GM12865 (cell line): Measurements from ENCODE around the gene HOXA5.

Experiments used
- DNase-seq: peaks from one replicate; pipeline ENCODE4 v3.0.0; 2010; ENCODE audit warnings: low read depth
- H3K4me3 ChIP-seq: 2 replicates; pipeline ENCODE4 v1.5.1; 2011; ENCODE audit warnings: mild to moderate bottlenecking, low read depth, low read length, control low read depth
- TF ChIP-seq, protein P1 (sequence below): IDR thresholded peaks from 2 replicates; pipeline ENCODE4 v1.5.1; 2011; ENCODE audit warnings: low read length, control low read depth, low read depth, inconsistent platforms; ENCODE audit not compliant: insufficient read depth; ENCODE audit errors: missing control alignments

HOXA5 gene

DNA sequence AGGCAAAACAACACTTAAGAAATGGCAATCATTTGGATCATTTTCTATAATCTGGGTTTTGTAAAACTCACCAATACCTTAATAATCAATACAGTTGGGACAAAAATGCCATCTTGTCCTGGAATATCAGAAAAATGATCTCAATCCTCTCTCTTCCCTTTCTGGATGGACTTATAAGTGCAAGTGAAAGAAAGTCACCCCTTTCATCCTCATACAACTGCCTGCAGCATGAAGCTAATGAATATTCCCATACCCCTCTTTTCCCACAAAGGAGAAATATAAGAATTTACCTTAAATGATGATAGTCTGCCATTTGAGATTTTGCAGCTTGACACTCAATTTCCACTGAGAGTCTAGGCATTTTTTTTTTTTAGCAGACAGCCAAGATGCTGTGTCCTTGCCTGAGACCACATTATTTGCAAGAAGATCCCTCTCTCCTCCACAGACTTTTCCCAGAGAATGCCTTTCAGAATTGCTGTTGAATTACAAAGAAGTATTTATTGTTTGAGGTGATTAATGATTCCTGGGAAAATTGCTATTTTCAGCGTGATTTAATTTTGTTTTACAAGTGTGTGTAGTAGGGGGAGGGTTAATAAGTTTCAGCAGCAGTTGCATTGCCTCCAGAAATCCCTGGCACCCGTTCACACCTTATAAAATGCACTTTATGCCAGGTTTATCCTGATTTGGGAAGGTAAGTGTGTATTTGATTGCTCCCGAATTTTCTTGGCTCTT lies 16.7 kb downstream of the HOXA5 start:
- no peak for DNase-seq
- TF ChIP-seq, protein P1, sequence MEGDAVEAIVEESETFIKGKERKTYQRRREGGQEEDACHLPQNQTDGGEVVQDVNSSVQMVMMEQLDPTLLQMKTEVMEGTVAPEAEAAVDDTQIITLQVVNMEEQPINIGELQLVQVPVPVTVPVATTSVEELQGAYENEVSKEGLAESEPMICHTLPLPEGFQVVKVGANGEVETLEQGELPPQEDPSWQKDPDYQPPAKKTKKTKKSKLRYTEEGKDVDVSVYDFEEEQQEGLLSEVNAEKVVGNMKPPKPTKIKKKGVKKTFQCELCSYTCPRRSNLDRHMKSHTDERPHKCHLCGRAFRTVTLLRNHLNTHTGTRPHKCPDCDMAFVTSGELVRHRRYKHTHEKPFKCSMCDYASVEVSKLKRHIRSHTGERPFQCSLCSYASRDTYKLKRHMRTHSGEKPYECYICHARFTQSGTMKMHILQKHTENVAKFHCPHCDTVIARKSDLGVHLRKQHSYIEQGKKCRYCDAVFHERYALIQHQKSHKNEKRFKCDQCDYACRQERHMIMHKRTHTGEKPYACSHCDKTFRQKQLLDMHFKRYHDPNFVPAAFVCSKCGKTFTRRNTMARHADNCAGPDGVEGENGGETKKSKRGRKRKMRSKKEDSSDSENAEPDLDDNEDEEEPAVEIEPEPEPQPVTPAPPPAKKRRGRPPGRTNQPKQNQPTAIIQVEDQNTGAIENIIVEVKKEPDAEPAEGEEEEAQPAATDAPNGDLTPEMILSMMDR = no peak
- no peak overlapping the region for H3K4me3 ChIP-seq

GRCh38 chr7:27125986-27126394 lies 17.5 kb downstream of the HOXA5 start:
- H3K4me3 ChIP-seq = no peak overlapping the region
- DNase-seq = no peak
- TF ChIP-seq, protein P1 = no peak

DNA sequence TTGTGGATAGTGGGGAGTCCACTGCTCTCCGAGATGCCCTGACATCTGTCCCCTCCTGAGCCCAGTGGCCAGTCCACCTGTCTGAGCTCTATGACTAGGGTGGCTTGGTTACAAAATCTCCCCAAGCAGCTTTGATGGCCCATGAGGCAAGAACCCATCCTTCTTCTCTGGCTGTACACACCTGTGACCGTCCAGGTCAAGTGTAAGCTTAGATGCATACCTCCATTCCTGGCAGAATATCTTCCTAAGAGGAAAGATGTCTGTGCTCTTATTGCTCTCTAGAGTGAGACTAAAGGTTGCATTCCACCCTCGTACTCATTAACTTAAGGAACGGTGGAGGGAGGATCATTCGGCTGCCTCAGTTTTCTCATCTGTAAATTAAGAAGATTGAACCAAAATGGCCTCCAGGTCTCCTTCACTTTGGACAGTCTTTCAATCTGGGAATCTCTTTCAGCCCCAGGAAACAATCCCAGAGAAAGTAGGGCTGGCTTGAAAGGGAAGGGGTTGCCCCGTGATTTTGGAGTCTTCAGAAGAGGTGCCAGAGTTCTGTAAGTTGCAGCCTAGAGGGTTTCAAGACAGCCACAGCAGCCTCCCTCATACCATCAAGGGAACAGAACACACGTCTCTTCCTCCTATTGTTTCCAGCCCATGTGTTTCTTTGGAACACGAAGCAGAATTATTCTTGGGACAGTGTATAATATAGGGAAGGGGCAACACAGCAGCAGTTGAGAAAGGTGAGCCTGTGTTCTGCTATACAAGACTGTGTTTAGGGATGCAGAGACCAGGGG lies 18.4 kb downstream of the HOXA5 start:
- H3K4me3 ChIP-seq = no peak overlapping the region
- TF ChIP-seq, protein P1 = no peak
- no peak for DNase-seq

- H3K4me3 ChIP-seq = no peak overlapping the region
- TF ChIP-seq, protein P1 = no peak
- DNase-seq = no peak
These were observed 19.2 kb downstream of the HOXA5 start for GRCh38 chr7:27124096-27124901.

- TF ChIP-seq, protein P1 = no peak
- no peak overlapping the region for H3K4me3 ChIP-seq
- DNase-seq = no peak
These were observed 19.9 kb downstream of the HOXA5 start for GRCh38 chr7:27123477-27124053.

- H3K4me3 ChIP-seq = no peak overlapping the region
- TF ChIP-seq, protein P1 = no peak
- DNase-seq = no peak
These were observed 20.4 kb downstream of the HOXA5 start for GRCh38 chr7:27123007-27123476.
